NB4 (cell line): Measurements from ENCODE around the gene GPANK1.

Experiments used
- DNase-seq: peaks from one replicate; pipeline ENCODE4 v3.0.0; 2010; ENCODE audit warnings: low read depth
- H3K4me3 ChIP-seq: one replicate; pipeline ENCODE4 v1.5.1; 2011; ENCODE audit warnings: mild to moderate bottlenecking, low read depth, low read length, moderate library complexity
- CTCF ChIP-seq: IDR thresholded peaks from one replicate; pipeline ENCODE4 v1.5.1; 2012; ENCODE audit warnings: low read depth, low read length
- MAX ChIP-seq: IDR thresholded peaks from 2 replicates; pipeline ENCODE4 v1.6.1; 2011; ENCODE audit warnings: low read depth, low read length
- MYC ChIP-seq: IDR thresholded peaks from 2 replicates; pipeline ENCODE4 v1.6.1; 2011; ENCODE audit warnings: low read depth, low read length
- POLR2A ChIP-seq: IDR thresholded peaks from 2 replicates; pipeline ENCODE4 v1.6.1; 2011; ENCODE audit warnings: mild to moderate bottlenecking; ENCODE audit not compliant: insufficient read length; ENCODE audit errors: extremely low read depth

Gene GPANK1

GRCh38 chr6:31631209-31631608 lies 33.6 kb downstream of the GPANK1 start:
- no peak for DNase-seq
- TF ChIP-seq POLR2A (no peak), CTCF (no peak), MAX (no peak), MYC (no peak)
- no peak overlapping the region for H3K4me3 ChIP-seq

GRCh38 chr6:31630177-31630934 lies 34.4 kb downstream of the GPANK1 start:
- DNase-seq: no peak
- no peak overlapping the region for H3K4me3 ChIP-seq
- no peak for TF ChIP-seq MYC
- no peak for TF ChIP-seq CTCF
- TF ChIP-seq POLR2A: no peak
- no peak for TF ChIP-seq MAX

- no peak overlapping the region for H3K4me3 ChIP-seq
- no peak for DNase-seq
- TF ChIP-seq MAX (no peak), CTCF (no peak)
Measured at GRCh38 chr6:31629014-31629413, 35.8 kb downstream of the GPANK1 start.

GRCh38 chr6:31627690-31628287 lies 37.0 kb downstream of the GPANK1 start:
- no peak for DNase-seq
- no peak overlapping the region for H3K4me3 ChIP-seq
- TF ChIP-seq MYC (no peak), CTCF (no peak), POLR2A (no peak)

GRCh38 chr6:31626952-31627351 lies 37.8 kb downstream of the GPANK1 start:
- TF ChIP-seq POLR2A (no peak), MAX (no peak), MYC (no peak), CTCF (no peak)
- no peak overlapping the region for H3K4me3 ChIP-seq

GRCh38 chr6:31624070-31624469 lies 40.7 kb downstream of the GPANK1 start:
- no peak for DNase-seq
- no peak overlapping the region for H3K4me3 ChIP-seq
- TF ChIP-seq POLR2A: no peak
- TF ChIP-seq MAX: no peak
- no peak for TF ChIP-seq MYC
- no peak for TF ChIP-seq CTCF

More at GRCh38 chr6:31626952-31627351, 37.8 kb downstream of the GPANK1 start:
- no peak for DNase-seq
